Epithelial cell of prostate (primary cell): ENCODE results near the gene GCN1.
"Not testable (repeated sequence)": the region's sequence is repeated elsewhere in the genome, so short reads cannot be mapped to it uniquely, and the experiment has no call there.

Experiments used
- DNase-seq: peaks from one replicate; pipeline ENCODE4 v3.0.0-alpha.2; 2011; ENCODE audit warnings: low read depth, low spot score
- H3K27ac ChIP-seq: fragments of 450-650 bp; 2 replicates; pipeline ENCODE4 v1.5.1; 2017; ENCODE audit warnings: mild to moderate bottlenecking

GCN1 gene

GRCh38 chr12:120193286-120193685, 1.2 kb downstream of the GCN1 start:
- not testable (repeated sequence) for H3K27ac ChIP-seq, DNase-seq

GRCh38 chr12:120190985-120191480, 3.5 kb downstream of the GCN1 start:
- DNase-seq, result no peak
- H3K27ac ChIP-seq, result no peak overlapping the region

GRCh38 chr12:120190386-120190785, 4.1 kb downstream of the GCN1 start:
- no peak for DNase-seq
- H3K27ac ChIP-seq, result no peak overlapping the region

- H3K27ac ChIP-seq, result no peak overlapping the region
- no peak for DNase-seq
Measured at GRCh38 chr12:120186654-120187053, 7.9 kb downstream of the GCN1 start.

GRCh38 chr12:120183211-120183631, 11.3 kb downstream of the GCN1 start:
- DNase-seq, result no peak
- H3K27ac ChIP-seq, result peak overlapping the region; percentile 85

- peak overlapping the region; percentile 85 for H3K27ac ChIP-seq
- peak; percentile 88 for DNase-seq
Measured at GRCh38 chr12:120181991-120182631, 12.4 kb downstream of the GCN1 start.

GRCh38 chr12:120180975-120181374, 13.5 kb downstream of the GCN1 start:
- no peak for DNase-seq
- H3K27ac ChIP-seq, result peak overlapping the region; percentile 85

- no peak for DNase-seq
Measured at GRCh38 chr12:120175537-120175936, 19.0 kb downstream of the GCN1 start.

GRCh38 chr12:120175062-120175461, 19.5 kb downstream of the GCN1 start:
- H3K27ac ChIP-seq, result no peak overlapping the region
- no peak for DNase-seq

More at GRCh38 chr12:120175537-120175936, 19.0 kb downstream of the GCN1 start:
- no peak overlapping the region for H3K27ac ChIP-seq

GRCh38 chr12:120172053-120172452, 22.5 kb downstream of the GCN1 start:
- DNase-seq, result no peak
- no peak overlapping the region for H3K27ac ChIP-seq

GRCh38 chr12:120170631-120171030, 23.9 kb downstream of the GCN1 start:
- DNase-seq, result no peak
- no peak overlapping the region for H3K27ac ChIP-seq

GRCh38 chr12:120169946-120170345, 24.6 kb downstream of the GCN1 start:
- no peak for DNase-seq

GRCh38 chr12:120168337-120168736, 26.2 kb downstream of the GCN1 start:
- no peak for DNase-seq
- H3K27ac ChIP-seq, result no peak overlapping the region

More at GRCh38 chr12:120169946-120170345, 24.6 kb downstream of the GCN1 start:
- no peak overlapping the region for H3K27ac ChIP-seq

GRCh38 chr12:120167529-120168095, 26.9 kb downstream of the GCN1 start:
- DNase-seq, result no peak
- H3K27ac ChIP-seq, result no peak overlapping the region

- DNase-seq, result no peak
- H3K27ac ChIP-seq, result no peak overlapping the region
Measured at GRCh38 chr12:120164293-120164692, 30.2 kb downstream of the GCN1 start.

GRCh38 chr12:120162763-120163162, 31.8 kb downstream of the GCN1 start:
- no peak for DNase-seq
- H3K27ac ChIP-seq, result no peak overlapping the region

- no peak for DNase-seq
- H3K27ac ChIP-seq, result no peak overlapping the region
Measured at GRCh38 chr12:120161852-120162251, 32.7 kb downstream of the GCN1 start.

GRCh38 chr12:120159509-120160237, 34.8 kb downstream of the GCN1 start:
- DNase-seq, result no peak
- H3K27ac ChIP-seq, result no peak overlapping the region

- no peak for DNase-seq
- H3K27ac ChIP-seq, result no peak overlapping the region
Measured at GRCh38 chr12:120158351-120158750, 36.2 kb downstream of the GCN1 start.

GRCh38 chr12:120157678-120158077, 36.8 kb downstream of the GCN1 start:
- no peak overlapping the region for H3K27ac ChIP-seq
- no peak for DNase-seq
